WERI-Rb-1 (cell line): ENCODE data around the gene ALKBH7.
A peak's percentile ranks its signal among the peaks of the same experiment; 100 is the strongest.

Source experiments
- DNase-seq: peaks from one replicate; pipeline ENCODE4 v3.0.0-alpha.2; 2020
- H3K27ac ChIP-seq: fragments of 250-450 bp; sonication (Bioruptor Pico); 2 replicates; pipeline ENCODE4 v1.5.1; 2020; ENCODE audit warnings: mild to moderate bottlenecking, moderate library complexity
- H3K27me3 ChIP-seq: fragments of 250-450 bp; sonication (Bioruptor Pico); 2 replicates; pipeline ENCODE4 v1.5.1; 2021; ENCODE audit warnings: mild to moderate bottlenecking, low read depth, moderate library complexity; ENCODE audit not compliant: insufficient read depth, severe bottlenecking
- H3K36me3 ChIP-seq: fragments of 250-450 bp; sonication (Bioruptor Pico); 2 replicates; pipeline ENCODE4 v1.5.1; 2020; ENCODE audit warnings: mild to moderate bottlenecking, moderate library complexity
- H3K4me3 ChIP-seq: 2 replicates; pipeline ENCODE4 v1.5.1; 2011; ENCODE audit warnings: low read depth, mild to moderate bottlenecking, control low read depth, low read length
- H3K9me3 ChIP-seq: fragments of 250-450 bp; sonication (Bioruptor Pico); 2 replicates; pipeline ENCODE4 v1.5.1; 2021; ENCODE audit warnings: mild to moderate bottlenecking, moderate library complexity; ENCODE audit not compliant: severe bottlenecking
- TF ChIP-seq, protein P1 (sequence below): IDR thresholded peaks from 2 replicates; pipeline ENCODE4 v1.5.1; 2011; ENCODE audit warnings: low read depth, mild to moderate bottlenecking, control low read depth, inconsistent platforms, low read length

The ALKBH7 gene

DNA sequence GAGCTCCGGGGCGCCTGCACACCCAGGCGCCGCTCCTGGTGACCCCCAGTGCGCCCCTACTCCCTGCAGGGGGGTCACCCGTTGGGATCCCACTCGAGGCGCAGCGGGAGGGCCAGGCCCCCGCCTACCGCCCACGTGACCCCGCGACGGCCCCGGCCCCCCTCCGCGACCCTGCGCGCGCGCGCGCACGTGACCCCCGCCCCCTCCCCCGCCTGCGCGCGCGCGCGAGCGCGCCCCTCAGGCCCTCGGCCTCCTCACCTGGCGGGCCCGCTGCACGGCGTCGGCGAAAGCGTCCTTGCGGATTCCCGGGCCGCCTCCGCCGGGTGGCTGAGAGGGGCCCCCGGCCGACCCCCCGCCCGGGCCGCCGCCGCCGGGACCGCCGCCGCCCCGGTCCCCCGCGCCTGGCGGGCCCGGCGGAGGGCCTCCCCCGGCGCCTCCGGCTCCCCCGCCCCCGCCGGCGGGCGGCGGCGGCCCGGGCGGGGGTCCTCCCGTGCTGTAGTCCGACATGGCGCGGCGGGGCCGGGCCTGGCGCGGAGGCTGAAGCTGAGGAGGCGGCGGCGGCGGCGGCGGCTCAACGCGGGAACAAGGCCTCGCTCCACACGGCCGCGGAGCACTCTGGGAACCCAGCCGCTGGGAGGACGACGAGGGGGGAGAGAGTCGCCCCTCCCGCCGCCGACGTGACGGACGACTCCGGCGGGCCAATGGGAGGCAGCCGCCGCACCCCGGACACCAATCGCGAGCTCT is 51.8 kb downstream of the ALKBH7 start, which contains the start of gene KHSRP:
Gene KHSRP (minus strand): TSS at position 617 of the 744 bp plus-strand sequence. CDS start 110 bp downstream, at position 507.
- Histone ChIP-seq H3K4me3 (peak within 1 kb of the TSS; percentile 91), H3K9me3 (peaks cover 5% of the 10 kb centered on the region), H3K27me3 (no peaks in the 10 kb centered on the region), H3K36me3 (peaks cover 42% of the 10 kb centered on the region), H3K27ac (peak within 1 kb of the TSS; percentile 93)
- no peak for DNase-seq
- TF ChIP-seq, protein P1, sequence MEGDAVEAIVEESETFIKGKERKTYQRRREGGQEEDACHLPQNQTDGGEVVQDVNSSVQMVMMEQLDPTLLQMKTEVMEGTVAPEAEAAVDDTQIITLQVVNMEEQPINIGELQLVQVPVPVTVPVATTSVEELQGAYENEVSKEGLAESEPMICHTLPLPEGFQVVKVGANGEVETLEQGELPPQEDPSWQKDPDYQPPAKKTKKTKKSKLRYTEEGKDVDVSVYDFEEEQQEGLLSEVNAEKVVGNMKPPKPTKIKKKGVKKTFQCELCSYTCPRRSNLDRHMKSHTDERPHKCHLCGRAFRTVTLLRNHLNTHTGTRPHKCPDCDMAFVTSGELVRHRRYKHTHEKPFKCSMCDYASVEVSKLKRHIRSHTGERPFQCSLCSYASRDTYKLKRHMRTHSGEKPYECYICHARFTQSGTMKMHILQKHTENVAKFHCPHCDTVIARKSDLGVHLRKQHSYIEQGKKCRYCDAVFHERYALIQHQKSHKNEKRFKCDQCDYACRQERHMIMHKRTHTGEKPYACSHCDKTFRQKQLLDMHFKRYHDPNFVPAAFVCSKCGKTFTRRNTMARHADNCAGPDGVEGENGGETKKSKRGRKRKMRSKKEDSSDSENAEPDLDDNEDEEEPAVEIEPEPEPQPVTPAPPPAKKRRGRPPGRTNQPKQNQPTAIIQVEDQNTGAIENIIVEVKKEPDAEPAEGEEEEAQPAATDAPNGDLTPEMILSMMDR = no peak
